Stimulated activated CD4-positive, alpha-beta T cell treated with anti-CD3 and anti-CD28 coated beads, TNF-alpha, amount 100 ng/mL, for 1 hour (primary cell): Measurements from ENCODE around the gene POU5F1.

Experiments
- DNase-seq, 3 donors: peaks; one replicate each; pipeline ENCODE4 v3.0.0-alpha.2; 2020; ENCODE audit warnings: low read depth in 3 of 3, low spot score in 1 of 3

The POU5F1 gene

GRCh38 chr6:31144296-31144969 lies 26.0 kb downstream of the POU5F1 start:
- DNase-seq = no peak

GRCh38 chr6:31143148-31143547 lies 27.3 kb downstream of the POU5F1 start:
- DNase-seq = no peak

- DNase-seq = no peak
Measured at GRCh38 chr6:31142361-31142761, 28.1 kb downstream of the POU5F1 start.

GRCh38 chr6:31140643-31141042 lies 29.8 kb downstream of the POU5F1 start:
- DNase-seq = no peak

- no peak for DNase-seq
Measured at GRCh38 chr6:31139599-31139998, 30.9 kb downstream of the POU5F1 start.

GRCh38 chr6:31138982-31139381 lies 31.5 kb downstream of the POU5F1 start, which contains the start of gene PSORS1C2:
PSORS1C2 (minus strand) TSS chr6:31139066; CDS start chr6:31139026, 40 bp downstream.
- no peak for DNase-seq

- no peak for DNase-seq
Measured at GRCh38 chr6:31135710-31136109, 34.8 kb downstream of the POU5F1 start.

GRCh38 chr6:31132806-31133205 lies 37.7 kb downstream of the POU5F1 start:
- no peak for DNase-seq

- no peak for DNase-seq
Measured at GRCh38 chr6:31131595-31131994, 38.9 kb downstream of the POU5F1 start.

- DNase-seq = no peak
Measured at GRCh38 chr6:31130751-31131150, 39.7 kb downstream of the POU5F1 start.

- DNase-seq = no peak
Measured at GRCh38 chr6:31129130-31129529, 41.4 kb downstream of the POU5F1 start.

GRCh38 chr6:31128093-31128676 lies 42.3 kb downstream of the POU5F1 start:
- peak; percentile 43 to 62 (median 48) for DNase-seq

- DNase-seq = no peak
Measured at GRCh38 chr6:31126396-31127175, 43.9 kb downstream of the POU5F1 start.

GRCh38 chr6:31125586-31126363 lies 44.7 kb downstream of the POU5F1 start:
- no peak for DNase-seq

GRCh38 chr6:31125162-31125561 lies 45.3 kb downstream of the POU5F1 start:
- DNase-seq = no peak

GRCh38 chr6:31122791-31123706 lies 47.4 kb downstream of the POU5F1 start:
- DNase-seq = no peak

- no peak for DNase-seq
Measured at GRCh38 chr6:31121131-31121790, 49.2 kb downstream of the POU5F1 start.

- DNase-seq = no peak
Measured at GRCh38 chr6:31120151-31120915, 50.1 kb downstream of the POU5F1 start, which contains the start of gene CDSN. CDSN (minus strand) TSS chr6:31120446; CDS start chr6:31120419, 27 bp downstream.

- no peak for DNase-seq
Measured at GRCh38 chr6:31118178-31118577, 52.3 kb downstream of the POU5F1 start.
